ENCODE results near the gene MYO15B.

The MYO15B gene

DNA sequence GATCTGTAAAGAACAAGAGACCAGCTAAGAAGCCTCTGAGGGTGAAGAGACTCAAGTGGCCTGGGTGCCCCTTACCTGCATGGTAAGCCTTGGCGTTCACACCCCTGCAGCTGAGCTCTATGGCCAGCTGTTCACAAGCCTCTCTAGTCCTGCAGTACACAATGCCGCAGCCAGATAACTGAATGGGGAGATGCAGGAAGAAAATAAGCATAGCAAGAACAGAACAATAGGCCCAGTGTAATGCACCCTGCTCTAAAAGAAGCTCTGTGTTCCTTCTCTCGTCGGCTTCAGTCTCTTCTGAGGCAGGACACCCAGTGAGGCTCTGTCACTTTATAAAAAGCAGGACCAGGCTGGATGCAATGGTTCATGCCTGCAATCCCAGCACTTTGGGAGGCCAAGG, 73.9 kb downstream of the MYO15B start:
- no peak overlapping the region for H3K4me3 ChIP-seq (ENCODE audit: low read depth, low read length)
- DNase-seq (ENCODE audit: low read depth): no peak
- TF ChIP-seq, protein P1, sequence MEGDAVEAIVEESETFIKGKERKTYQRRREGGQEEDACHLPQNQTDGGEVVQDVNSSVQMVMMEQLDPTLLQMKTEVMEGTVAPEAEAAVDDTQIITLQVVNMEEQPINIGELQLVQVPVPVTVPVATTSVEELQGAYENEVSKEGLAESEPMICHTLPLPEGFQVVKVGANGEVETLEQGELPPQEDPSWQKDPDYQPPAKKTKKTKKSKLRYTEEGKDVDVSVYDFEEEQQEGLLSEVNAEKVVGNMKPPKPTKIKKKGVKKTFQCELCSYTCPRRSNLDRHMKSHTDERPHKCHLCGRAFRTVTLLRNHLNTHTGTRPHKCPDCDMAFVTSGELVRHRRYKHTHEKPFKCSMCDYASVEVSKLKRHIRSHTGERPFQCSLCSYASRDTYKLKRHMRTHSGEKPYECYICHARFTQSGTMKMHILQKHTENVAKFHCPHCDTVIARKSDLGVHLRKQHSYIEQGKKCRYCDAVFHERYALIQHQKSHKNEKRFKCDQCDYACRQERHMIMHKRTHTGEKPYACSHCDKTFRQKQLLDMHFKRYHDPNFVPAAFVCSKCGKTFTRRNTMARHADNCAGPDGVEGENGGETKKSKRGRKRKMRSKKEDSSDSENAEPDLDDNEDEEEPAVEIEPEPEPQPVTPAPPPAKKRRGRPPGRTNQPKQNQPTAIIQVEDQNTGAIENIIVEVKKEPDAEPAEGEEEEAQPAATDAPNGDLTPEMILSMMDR (IDR thresholded peaks at IDR 0.05; ENCODE audit: control insufficient read depth, extremely low read depth, insufficient read depth): no peak

DNA sequence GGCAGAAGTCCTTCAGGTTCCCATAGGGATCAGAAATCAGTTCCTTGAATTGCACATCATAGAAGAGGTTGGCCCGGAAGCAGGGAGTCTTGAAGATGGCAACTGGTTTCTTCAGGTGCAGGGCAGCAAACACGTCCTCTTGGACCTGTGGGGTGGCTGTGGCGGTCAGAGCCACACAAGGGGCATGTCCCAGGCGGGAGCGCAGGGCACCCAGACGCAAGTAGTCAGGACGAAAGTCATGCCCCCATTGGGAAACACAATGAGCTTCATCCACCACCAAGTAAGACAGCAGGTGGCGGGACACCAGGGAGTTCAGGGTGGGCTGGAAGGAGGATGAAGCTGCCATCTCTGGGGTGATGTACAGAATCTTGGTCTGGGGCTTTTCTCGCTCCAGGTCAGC, 74.9 kb downstream of the MYO15B start:
- no peak for DNase-seq (ENCODE audit: low read depth)
- TF ChIP-seq, protein P1 (IDR thresholded peaks at IDR 0.05; ENCODE audit: control insufficient read depth, extremely low read depth, insufficient read depth): no peak
- H3K4me3 ChIP-seq (ENCODE audit: low read depth, low read length): no peak overlapping the region

DNA sequence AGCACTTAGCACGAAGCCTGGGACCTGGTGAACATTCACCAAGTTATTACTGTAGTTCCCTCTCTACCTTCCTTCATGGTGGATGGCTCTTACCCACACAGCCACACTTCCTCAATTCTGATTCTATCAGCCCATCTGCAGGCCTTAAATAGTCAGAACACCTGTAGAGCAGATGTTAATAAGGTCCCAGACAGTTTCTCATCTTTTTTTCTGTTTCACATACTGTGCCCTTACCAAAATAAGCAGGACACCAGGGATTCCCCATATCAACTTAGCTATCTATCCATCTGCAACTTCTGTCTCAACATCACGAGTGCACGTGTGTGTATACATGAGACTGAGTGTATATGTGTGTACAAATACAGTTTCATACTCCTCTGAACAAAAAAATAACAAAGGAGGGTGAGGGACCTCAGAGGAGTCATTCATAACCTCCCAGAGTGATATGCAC, 76.5 kb downstream of the MYO15B start:
- H3K4me3 ChIP-seq (ENCODE audit: low read depth, low read length): no peak overlapping the region
- TF ChIP-seq, protein P1 (IDR thresholded peaks at IDR 0.05; ENCODE audit: control insufficient read depth, extremely low read depth, insufficient read depth): no peak
- no peak for DNase-seq (ENCODE audit: low read depth)

DNA sequence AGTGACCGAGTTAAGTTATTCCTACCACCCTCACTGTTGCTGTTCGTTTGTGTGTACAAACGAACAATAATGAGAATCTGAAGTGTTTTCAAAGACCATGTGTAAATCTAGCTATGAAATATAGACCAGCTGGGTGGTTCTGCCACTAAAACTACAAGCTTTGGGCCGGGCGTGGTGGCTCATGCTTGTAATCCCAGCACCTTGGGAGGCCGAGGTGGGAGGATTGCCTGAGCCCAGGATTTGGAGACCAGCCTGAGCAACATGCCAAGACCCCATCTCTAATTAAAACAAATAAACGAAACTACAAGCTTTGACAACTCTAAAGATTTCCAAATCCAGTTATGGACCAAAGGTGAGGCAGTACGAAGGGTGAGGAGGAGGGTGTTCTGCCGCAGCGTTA, 78.4 kb downstream of the MYO15B start:
- no peak for DNase-seq (ENCODE audit: low read depth)
- peak overlapping the region; percentile 99 for H3K4me3 ChIP-seq (ENCODE audit: low read depth, low read length)
- TF ChIP-seq, protein P1 (IDR thresholded peaks at IDR 0.05; ENCODE audit: control insufficient read depth, extremely low read depth, insufficient read depth): no peak

DNA sequence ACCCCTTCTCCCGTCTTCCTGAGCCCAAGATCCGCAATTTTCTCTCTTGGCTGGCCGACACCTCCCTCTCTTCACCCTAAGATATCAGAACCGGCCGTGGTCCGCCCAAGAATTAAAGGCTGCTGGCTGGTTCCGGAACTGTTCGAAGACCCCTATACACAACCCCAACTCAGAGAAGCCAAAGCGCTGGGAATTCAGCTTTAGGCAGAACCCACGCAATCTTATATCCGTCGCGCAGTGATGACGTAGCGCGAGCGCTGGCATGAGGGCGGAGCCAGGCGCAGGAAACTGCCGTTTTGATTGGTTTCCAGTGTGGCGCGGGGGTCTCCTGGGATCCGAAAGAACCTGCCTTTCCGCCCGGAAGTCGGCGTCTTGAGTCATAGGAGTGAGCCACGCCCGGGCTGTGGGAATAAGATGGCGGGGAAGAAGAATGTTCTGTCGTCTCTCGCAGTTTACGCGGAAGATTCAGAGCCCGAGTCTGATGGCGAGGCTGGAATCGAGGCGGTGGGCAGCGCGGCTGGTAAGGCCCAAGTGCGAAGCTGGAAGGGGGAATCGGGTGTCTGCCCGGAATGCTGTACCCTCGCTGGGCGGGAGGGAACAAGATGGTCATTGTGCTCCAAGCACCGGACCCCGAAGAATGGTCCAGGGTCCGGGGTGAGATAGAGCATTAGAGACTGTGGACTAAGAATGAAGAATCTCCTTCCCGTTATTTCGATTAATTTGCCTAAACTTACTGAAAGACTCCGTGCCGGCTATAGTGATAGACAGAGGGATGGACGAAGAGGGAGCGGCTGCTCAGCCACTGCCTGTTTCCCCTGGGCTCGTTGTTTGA, 79.6 kb downstream of the MYO15B start, which contains the start of the genes RECQL5 and SAP30BP:
Gene RECQL5, minus strand, starts transcription at position 196 of the 832 bp plus-strand sequence. CDS start 597 bp downstream, outside the sequence.
Gene SAP30BP, plus strand, starts transcription at position 380 of the 832 bp plus-strand sequence. Its CDS starts 35 bp downstream, at position 415.
- TF ChIP-seq, protein P1 (IDR thresholded peaks at IDR 0.05; ENCODE audit: control insufficient read depth, extremely low read depth, insufficient read depth): no peak

DNA sequence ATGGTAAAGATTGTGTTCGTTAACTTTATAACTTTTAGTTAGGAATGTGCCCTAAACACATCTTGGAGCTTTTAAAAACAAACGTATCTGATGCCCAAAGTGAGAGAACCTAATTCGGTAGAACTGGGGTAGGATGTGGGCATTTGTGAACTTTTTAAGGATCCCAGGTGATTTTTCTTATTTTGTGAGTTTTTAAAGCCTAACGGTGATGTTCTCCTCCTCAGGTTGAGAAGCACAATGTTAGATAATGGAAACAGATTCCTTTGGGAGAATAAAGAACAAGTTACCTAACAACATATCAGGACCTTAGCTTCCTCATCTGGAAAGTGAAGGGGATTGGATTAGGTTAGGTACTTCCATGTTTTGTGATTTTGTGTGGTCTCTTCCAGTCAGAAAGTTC, 80.2 kb downstream of the MYO15B start:
- TF ChIP-seq, protein P1 (IDR thresholded peaks at IDR 0.05; ENCODE audit: control insufficient read depth, extremely low read depth, insufficient read depth): no peak
- no peak for DNase-seq (ENCODE audit: low read depth)
- peak overlapping the region; percentile 99 for H3K4me3 ChIP-seq (ENCODE audit: low read depth, low read length)

More for the DNA sequence above, 79.6 kb downstream of the MYO15B start, which contains the start of the genes RECQL5 and SAP30BP:
- DNase-seq (ENCODE audit: low read depth): peak; percentile 93
- H3K4me3 ChIP-seq (ENCODE audit: low read depth, low read length): peak within 1 kb of the TSS; percentile 99

All from LNCaP clone FGC (cell line).